CD14-positive monocyte (primary cell): ENCODE measurements around the gene BOD1. TPM values are rescaled to one million over a fixed set of nuclear protein-coding genes. Genes with fewer than 3 reads are reported as not detected.

Source experiments
- DNase-seq, 3 donors: peaks; one replicate each; pipeline ENCODE4 v3.0.0-alpha.2; 2011 to 2022
- H2AFZ ChIP-seq: 2 replicates; pipeline ENCODE4 v1.6.0; 2012; ENCODE audit warnings: mild to moderate bottlenecking, low read depth, low read length, inconsistent platforms; ENCODE audit not compliant: insufficient read depth, poor library complexity, severe bottlenecking
- H3K27ac ChIP-seq, 2 donors: 1 replicate in 1 of 2; 2 replicates in 1 of 2; pipeline ENCODE4 v1.5.1; 2012 to 2013; ENCODE audit warnings: low read length in 2 of 2, control low read depth in 1 of 2, inconsistent platforms in 1 of 2, low read depth in 1 of 2, mild to moderate bottlenecking in 1 of 2
- H3K27me3 ChIP-seq, 2 donors: one replicate each; pipeline versions ENCODE4 v1.6.0 to v1.6.1; 2011 to 2013; ENCODE audit warnings: low read length in 2 of 2; ENCODE audit not compliant: control insufficient read depth in 2 of 2, insufficient read depth in 2 of 2
- H3K36me3 ChIP-seq, 2 donors: replicated peaks in 1 of 2; 1 replicate in 1 of 2; 2 replicates in 1 of 2; pipeline versions ENCODE4 v1.5.1 to v1.6.1; 2012 to 2013; ENCODE audit warnings: low read length in 2 of 2, control low read depth in 1 of 2, inconsistent platforms in 1 of 2, mild to moderate bottlenecking in 1 of 2; ENCODE audit not compliant: insufficient read depth in 2 of 2, control insufficient read depth in 1 of 2
- H3K4me1 ChIP-seq, 2 donors: 1 replicate in 1 of 2; 2 replicates in 1 of 2; pipeline versions ENCODE4 v1.5.1 to v1.6.1; 2012 to 2013; ENCODE audit warnings: low read length in 2 of 2, control low read depth in 1 of 2, inconsistent platforms in 1 of 2, mild to moderate bottlenecking in 1 of 2, moderate library complexity in 1 of 2; ENCODE audit not compliant: insufficient read depth in 2 of 2, control insufficient read depth in 1 of 2
- H3K4me2 ChIP-seq: replicated peaks from 2 replicates; pipeline ENCODE3; 2012; ENCODE audit warnings: low read length, moderate library complexity, mild to moderate bottlenecking; ENCODE audit not compliant: poor library complexity, severe bottlenecking; ENCODE audit errors: extremely low read depth
- H3K4me3 ChIP-seq, 3 experiments: fragments of 200-600 bp in 1 of 3; sonication (generic) in 1 of 3; replicated peaks in 1 of 3; 1 replicate in 2 of 3; 2 replicates in 1 of 3; pipeline ENCODE4 v1.5.1; 2011 to 2013; ENCODE audit warnings: low read length in 3 of 3, mild to moderate bottlenecking in 3 of 3, control low read depth in 2 of 3, low read depth in 2 of 3, inconsistent platforms in 1 of 3, moderate library complexity in 1 of 3
- H3K79me2 ChIP-seq: 2 replicates; pipeline ENCODE4 v1.6.0; 2012; ENCODE audit warnings: mild to moderate bottlenecking, control low read depth, inconsistent platforms, low read length, moderate library complexity; ENCODE audit not compliant: insufficient read depth
- H3K9ac ChIP-seq: 2 replicates; pipeline ENCODE4 v1.6.0; 2017; ENCODE audit warnings: low read length, mild to moderate bottlenecking; ENCODE audit not compliant: insufficient read depth, poor library complexity, severe bottlenecking
- H3K9me3 ChIP-seq, 2 donors: replicated peaks in 1 of 2; 1 replicate in 1 of 2; 2 replicates in 1 of 2; pipeline versions ENCODE4 v1.5.1 to v1.6.1; 2012 to 2013; ENCODE audit warnings: low read length in 2 of 2, control low read depth in 1 of 2; ENCODE audit not compliant: control insufficient read depth in 1 of 2, insufficient read depth in 1 of 2
- H4K20me1 ChIP-seq: 2 replicates; pipeline ENCODE4 v1.6.0; 2012; ENCODE audit warnings: mild to moderate bottlenecking, low read length, control low read depth, moderate library complexity; ENCODE audit not compliant: insufficient read depth
- H3K27ac Mint-ChIP-seq, 7 donors: one replicate each; pipeline ENCODE4 v1.8.0; 2020; ENCODE audit warnings: mild to moderate bottlenecking in 7 of 7, mixed read lengths in 7 of 7, moderate library complexity in 6 of 7, inconsistent platforms in 2 of 7
- H3K27me3 Mint-ChIP-seq, 3 donors: one replicate each; pipeline ENCODE4 v1.8.0; 2021 to 2022; ENCODE audit warnings: low read depth in 3 of 3, mild to moderate bottlenecking in 3 of 3, mixed read lengths in 3 of 3, moderate library complexity in 3 of 3, inconsistent platforms in 1 of 3
- H3K36me3 Mint-ChIP-seq, 2 donors: one replicate each; pipeline ENCODE4 v1.8.0; 2020; ENCODE audit warnings: mixed read lengths in 2 of 2, inconsistent platforms in 1 of 2, mild to moderate bottlenecking in 1 of 2
- H3K4me1 Mint-ChIP-seq: one replicate; pipeline ENCODE4 v1.8.0; 2020; ENCODE audit warnings: mild to moderate bottlenecking, mixed read lengths
- H3K4me3 Mint-ChIP-seq, 2 donors: one replicate each; pipeline ENCODE4 v1.8.0; 2020; ENCODE audit warnings: mild to moderate bottlenecking in 2 of 2, mixed read lengths in 2 of 2, moderate library complexity in 1 of 2
- H3K9me3 Mint-ChIP-seq, 7 donors: one replicate each; pipeline ENCODE4 v1.8.0; 2020 to 2022; ENCODE audit warnings: mixed read lengths in 7 of 7, mild to moderate bottlenecking in 6 of 7, moderate library complexity in 6 of 7, inconsistent platforms in 2 of 7
- WGBS: methylation state at CpG from one replicate; pipeline ENCODE4 v1.1.5; 2013; ENCODE audit warnings: missing lambda C conversion rate; ENCODE audit not compliant: insufficient coverage; 5-methylcytosine and 5-hydroxymethylcytosine counted together
- intact Hi-C, 2 donors: fragments of 100-400 bp; cut with micrococcal nuclease; formaldehyde crosslinking; loops; one replicate each; pipeline versions ENCODE4 v1.15.0 to v1.15.1; 2023
- polyA plus RNA-seq, 3 donors: library from polyadenylated mRNA; depleted of rRNA in 1 of 3; unstranded in 2 of 3; stranded (reverse) in 1 of 3; fragments of 300-500 nt in 2 of 3; fragments of >200 nt in 1 of 3; fragmentation: Illumina TruSeq in 2 of 3; gene quantifications; 1 replicate in 2 of 3; 2 replicates in 1 of 3; pipeline ENCODE4 v1.2.3, GENCODE V29; 2012 to 2021
- TF ChIP-seq, protein P1 (sequence below): fragments of 200-600 bp; IDR thresholded peaks from one replicate; pipeline ENCODE4 v1.8.0; 2022; ENCODE audit warnings: antibody characterized with exemption, mild to moderate bottlenecking

The BOD1 gene
- polyA plus RNA-seq, 3 donors: 4.5 to 11.3 (median 5.8) TPM

DNA sequence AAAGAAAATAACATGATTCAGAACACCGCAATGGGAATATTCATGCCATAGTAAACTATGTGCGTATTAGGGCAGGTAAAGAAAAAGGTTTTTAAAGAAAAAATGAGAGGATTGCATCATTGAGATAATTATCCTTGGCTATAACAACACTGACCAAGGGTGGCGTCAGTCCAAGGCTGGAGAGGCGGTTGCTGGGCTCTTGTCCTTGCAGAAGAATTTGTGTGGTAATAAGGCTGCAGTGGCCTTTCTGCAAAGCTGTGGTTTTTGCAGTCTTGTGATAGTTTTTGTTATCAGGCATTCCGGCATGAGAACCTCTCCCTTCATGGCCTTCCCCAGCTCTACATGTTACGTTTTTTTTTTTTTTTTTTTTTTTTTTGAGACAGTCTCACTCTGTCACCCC is 14.0 kb downstream of the BOD1 start:
- Histone ChIP-seq H3K4me3 (no peak overlapping the region), H3K79me2 (no peaks in the 10 kb centered on the region), H3K27ac (no peak overlapping the region), H3K9me3 (no peaks in the 10 kb centered on the region), H2AFZ (no peak overlapping the region), H3K4me1 (no peaks in the 10 kb centered on the region), H3K9ac (no peak overlapping the region), H3K27me3 (no peaks in the 10 kb centered on the region), H3K4me2 (no peak overlapping the region), H4K20me1 (peaks cover 6% of the 10 kb centered on the region), H3K36me3 (peaks cover 30 to 45% of the 10 kb centered on the region in 2 donors)
- no peak overlapping the region for H3K27ac Mint-ChIP-seq
- peaks cover 0 to 3% (median 0%) of the 10 kb centered on the region in 3 donors for H3K27me3 Mint-ChIP-seq
- intact Hi-C loops: no loop called here
- DNase-seq: no peak
- H3K9me3 Mint-ChIP-seq: no peaks in the 10 kb centered on the region
- WGBS: no CpG with 5 or more reads among the region's 6 CpGs
- no peak overlapping the region for H3K4me3 Mint-ChIP-seq
- H3K4me1 Mint-ChIP-seq: no peaks in the 10 kb centered on the region
- TF ChIP-seq, protein P1, sequence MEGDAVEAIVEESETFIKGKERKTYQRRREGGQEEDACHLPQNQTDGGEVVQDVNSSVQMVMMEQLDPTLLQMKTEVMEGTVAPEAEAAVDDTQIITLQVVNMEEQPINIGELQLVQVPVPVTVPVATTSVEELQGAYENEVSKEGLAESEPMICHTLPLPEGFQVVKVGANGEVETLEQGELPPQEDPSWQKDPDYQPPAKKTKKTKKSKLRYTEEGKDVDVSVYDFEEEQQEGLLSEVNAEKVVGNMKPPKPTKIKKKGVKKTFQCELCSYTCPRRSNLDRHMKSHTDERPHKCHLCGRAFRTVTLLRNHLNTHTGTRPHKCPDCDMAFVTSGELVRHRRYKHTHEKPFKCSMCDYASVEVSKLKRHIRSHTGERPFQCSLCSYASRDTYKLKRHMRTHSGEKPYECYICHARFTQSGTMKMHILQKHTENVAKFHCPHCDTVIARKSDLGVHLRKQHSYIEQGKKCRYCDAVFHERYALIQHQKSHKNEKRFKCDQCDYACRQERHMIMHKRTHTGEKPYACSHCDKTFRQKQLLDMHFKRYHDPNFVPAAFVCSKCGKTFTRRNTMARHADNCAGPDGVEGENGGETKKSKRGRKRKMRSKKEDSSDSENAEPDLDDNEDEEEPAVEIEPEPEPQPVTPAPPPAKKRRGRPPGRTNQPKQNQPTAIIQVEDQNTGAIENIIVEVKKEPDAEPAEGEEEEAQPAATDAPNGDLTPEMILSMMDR: no peak
- H3K36me3 Mint-ChIP-seq: peaks cover 41% of the 10 kb centered on the region in 2 donors

DNA sequence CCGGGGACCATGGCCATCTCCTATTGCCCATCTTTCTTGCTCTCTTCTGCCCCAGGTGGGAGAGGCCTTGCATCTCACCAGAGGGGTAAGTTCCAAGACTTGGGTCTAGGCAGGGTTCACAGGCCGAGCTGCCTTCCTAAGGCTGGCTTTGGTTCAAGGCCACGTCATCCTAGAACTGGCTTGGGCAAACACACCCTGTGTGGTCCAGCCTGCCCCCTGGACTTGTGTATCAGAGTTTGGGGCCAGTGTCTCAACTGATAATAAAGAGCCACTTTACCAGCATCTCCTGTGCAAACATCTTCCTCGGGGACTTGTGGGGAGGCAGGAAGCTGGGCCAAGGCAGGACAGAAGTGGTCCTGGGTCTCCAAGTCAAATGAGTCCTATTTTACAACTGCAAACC is 17.8 kb downstream of the BOD1 start:
- Histone ChIP-seq H3K36me3 (peaks cover 0 to 8% of the 10 kb centered on the region in 2 donors), H3K9me3 (peaks cover 5 to 7% of the 10 kb centered on the region in 2 donors), H3K9ac (no peak overlapping the region), H3K4me3 (no peak overlapping the region), H2AFZ (no peak overlapping the region), H3K27ac (no peak overlapping the region), H3K79me2 (no peaks in the 10 kb centered on the region), H3K27me3 (no peaks in the 10 kb centered on the region), H3K4me1 (no peaks in the 10 kb centered on the region), H4K20me1 (no peaks in the 10 kb centered on the region), H3K4me2 (no peak overlapping the region)
- H3K4me1 Mint-ChIP-seq: no peaks in the 10 kb centered on the region
- H3K27ac Mint-ChIP-seq: no peak overlapping the region
- H3K9me3 Mint-ChIP-seq: peaks cover 7 to 15% (median 9%) of the 10 kb centered on the region in 7 donors
- intact Hi-C loops: no loop called here
- WGBS: 98% methylated on average over 3 of the region's 4 CpGs
- H3K4me3 Mint-ChIP-seq: no peak overlapping the region
- peaks cover 0 to 7% (median 4%) of the 10 kb centered on the region in 3 donors for H3K27me3 Mint-ChIP-seq
- TF ChIP-seq, protein P1: no peak
- H3K36me3 Mint-ChIP-seq: peaks cover 6 to 8% of the 10 kb centered on the region in 2 donors
- no peak for DNase-seq
